Peyer's patch (tissue), 4 donors: ENCODE results near the gene ZFPM1.

Experiments used
- CTCF ChIP-seq, 6 experiments: fragments of 450-650 bp in 4 of 6; fragments of 200-600 bp in 2 of 6; sonication (generic) in 1 of 6; IDR thresholded peaks; one replicate each; pipeline ENCODE4 v1.5.1; 2017 to 2019; ENCODE audit warnings: antibody characterized with exemption in 6 of 6, mild to moderate bottlenecking in 3 of 6, moderate library complexity in 1 of 6
- POLR2A ChIP-seq, 2 donors: fragments of 450-650 bp; IDR thresholded peaks; one replicate each; pipeline ENCODE4 v1.5.1; 2017; ENCODE audit warnings: antibody characterized with exemption in 2 of 2, mild to moderate bottlenecking in 2 of 2, moderate library complexity in 2 of 2

- no peak for TF ChIP-seq POLR2A (IDR thresholded peaks at IDR 0.05)
- no peak for TF ChIP-seq CTCF (IDR thresholded peaks at IDR 0.05)
Measured at GRCh38 chr16:88533381-88533917, 80.4 kb downstream of the ZFPM1 start.
